NCI-H1092 treated with DMSO at 0.1 percent for 48 hours (cell line): ENCODE results near the gene H2BK1.
A peak's percentile ranks its signal among the peaks of the same experiment; 100 is the strongest.

Experiments
- DNase-seq: peaks from one replicate; lab custom pipeline; 2025; lab: John Stamatoyannopoulos, UW

Gene H2BK1

DNA sequence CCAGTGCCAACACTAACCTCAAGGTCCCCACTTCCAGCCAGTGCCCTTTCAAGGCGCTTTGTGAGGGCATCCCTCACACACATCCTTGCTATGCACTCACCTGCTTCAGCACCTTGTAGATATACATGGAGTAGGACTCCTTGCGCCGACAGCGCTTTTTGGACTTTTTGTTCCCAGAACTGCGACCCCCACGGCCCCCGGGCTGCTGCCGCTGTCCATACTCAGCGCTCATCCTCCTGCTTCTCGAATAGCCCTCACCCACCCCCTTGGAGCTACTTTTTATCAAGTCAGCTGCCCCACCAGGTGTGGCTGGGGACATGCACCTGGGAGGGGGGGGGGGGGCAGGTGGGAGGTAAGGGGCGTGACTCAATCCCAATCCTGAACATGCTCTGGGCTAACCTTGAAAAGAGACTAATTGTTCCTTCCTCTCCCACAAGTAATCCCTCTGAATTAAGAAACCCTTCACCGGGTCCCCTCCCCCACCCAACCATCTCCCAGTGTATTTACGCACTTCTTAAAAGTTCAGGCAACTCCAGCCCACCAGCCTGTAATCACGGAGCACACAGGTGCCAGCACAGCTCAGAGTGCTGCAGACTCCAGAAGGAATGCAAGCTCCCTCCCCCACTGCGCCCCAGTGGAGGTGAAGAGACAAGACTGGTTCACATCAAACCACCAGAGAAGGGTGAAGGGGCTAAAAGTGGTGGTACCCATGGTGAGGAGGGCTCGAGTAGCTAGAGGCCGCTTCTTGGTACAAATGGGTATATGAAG is at the start of gene H2BK1:
Gene H2BK1, minus strand, starts transcription at position 402 of the 768 bp plus-strand sequence. Its CDS starts 170 bp downstream, at position 232.
- DNase-seq: no peak

DNA sequence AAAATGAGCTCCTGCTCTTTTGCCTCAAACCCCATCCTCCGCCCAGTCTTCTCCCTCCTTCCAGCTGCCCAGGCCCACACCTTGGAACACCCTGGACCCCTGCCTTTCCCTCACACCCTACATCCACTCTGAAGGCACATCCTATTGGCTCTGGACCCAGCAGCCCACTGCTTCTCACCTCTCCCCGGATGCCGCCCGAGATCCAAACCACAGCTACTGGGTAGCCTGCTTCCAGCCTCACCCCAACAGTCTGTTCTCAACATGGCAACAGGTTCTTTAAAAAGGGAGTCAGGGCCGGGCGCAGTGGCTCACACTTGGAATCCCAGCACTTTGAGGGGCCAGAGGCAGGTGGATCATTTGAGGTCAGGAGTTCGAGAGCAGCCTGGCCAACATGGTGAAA is 47.7 kb upstream of the H2BK1 start:
- DNase-seq: no peak

DNA sequence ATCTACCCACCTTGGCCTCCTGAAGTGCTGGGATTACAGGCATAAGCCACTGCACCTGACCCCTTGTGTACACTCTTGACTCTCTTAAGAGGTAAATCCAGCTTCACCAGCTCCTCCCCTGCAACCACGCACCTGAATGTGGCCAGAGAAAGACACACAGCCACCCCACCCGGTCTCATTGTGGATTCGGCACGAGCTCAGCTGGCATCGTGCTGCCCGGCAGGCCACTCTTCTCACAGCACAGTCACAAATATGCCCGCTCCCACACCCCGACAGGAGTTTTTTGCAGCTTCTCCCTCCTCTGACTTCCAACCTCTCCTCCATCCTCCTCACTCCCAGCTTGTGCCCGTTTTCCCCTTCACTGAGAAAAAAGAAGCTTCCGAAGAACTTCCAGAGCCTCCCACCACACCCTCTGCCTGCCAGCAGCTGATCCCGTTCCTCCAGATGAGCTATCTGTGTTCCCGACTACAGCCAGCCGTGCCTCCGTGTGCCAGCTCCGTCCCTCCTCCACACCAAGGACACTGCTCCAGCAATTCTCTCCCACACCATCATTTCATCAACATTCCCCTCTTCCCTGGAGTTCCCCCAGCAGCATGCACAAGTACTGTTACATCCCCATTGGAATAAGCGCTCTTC is 46.2 kb upstream of the H2BK1 start:
- no peak for DNase-seq

DNA sequence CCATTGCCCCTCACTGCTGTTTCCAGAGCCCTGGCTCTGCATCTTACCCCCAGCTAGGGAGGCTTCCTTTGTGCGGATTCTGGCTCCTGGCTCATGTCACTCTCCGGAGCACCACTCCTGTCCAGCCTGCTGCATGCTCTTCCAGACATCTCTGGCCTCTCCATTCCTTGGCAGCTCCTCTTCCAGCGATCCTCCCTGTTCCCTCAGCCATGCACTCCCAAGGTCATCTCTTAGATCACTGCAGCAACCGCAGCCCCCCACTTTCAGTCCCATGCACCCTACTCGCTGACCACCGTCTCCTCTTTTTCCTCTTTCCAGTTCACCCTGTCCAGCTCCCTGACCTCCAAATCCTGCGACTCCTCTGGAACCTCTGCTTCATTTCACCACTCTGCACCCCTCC is 45.1 kb upstream of the H2BK1 start:
- DNase-seq: no peak

DNA sequence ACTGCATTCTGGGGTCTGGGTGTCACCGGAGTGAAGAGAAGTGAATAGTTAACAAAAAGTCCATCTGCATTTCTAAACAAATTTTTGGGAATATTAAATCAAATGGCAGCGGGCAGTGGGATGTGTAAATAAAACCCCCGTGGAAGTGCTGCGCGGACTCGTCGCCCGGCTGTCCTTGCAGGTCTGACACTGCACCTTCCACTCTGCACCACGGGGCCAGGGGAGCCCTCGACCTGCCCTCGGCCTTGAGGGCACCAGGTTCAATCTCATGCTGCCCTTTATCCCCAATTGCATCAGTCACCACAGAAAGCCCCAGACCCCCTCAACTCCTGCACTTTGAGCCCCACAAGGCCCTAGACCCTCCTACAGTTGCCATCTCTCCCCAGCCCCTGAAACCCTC is 44.6 kb upstream of the H2BK1 start:
- DNase-seq: no peak

DNA sequence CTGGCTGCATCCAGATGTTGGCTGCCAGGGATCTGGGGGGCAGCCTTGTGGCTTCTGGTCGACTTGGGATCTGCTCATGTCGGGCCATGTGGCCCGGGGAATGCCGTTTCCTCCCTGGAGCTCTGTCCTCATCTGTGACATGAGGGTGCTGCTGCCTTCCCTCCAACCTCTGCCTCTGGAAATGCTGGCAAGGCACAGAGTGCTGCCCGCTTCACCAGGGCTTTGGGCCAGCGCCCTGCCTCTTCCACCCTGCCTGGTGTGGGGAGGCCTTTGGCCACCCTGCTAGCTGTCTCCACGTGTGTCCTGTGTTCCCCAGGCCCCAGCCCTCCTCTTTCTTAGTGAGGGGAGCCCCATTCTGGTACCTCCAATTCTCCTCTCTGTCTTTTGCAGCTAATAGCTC is 44.0 kb upstream of the H2BK1 start:
- no peak for DNase-seq

DNA sequence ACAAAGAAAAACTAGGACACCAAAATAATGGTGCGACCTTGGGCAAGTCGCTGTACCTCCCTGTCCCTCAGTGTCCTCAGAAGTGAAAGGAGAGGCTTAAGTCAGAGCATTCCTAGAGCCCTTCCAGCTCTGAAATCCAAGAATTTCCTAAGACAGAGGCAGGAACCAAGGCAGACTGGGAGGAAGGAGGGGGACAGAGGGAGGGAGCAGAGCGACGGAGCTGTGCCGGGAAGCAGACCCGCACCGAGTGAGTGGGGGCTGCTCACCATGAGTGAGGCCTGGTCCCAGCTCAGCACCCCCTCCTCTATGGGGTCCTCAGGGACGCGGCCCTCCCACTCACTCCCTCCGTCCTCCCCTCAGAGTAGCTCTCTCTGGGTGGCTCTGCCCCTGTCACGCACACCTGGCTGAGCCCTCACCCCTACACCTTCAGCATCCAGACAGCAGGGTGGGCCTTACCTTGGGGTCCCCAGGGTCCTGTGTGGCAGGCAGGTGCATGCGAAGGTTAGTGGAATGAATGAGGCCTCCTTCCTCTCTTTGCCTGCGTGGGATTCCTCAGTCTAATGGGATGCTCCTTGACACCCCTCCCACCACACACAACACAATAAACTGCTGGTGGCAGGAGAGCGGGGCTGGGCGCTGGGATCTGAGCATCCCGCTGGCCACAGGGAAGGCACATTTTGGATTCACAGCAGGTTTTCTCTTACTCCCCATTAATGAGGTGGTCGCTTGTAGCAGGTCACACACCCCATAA is 42.8 kb upstream of the H2BK1 start:
- DNase-seq: no peak

DNA sequence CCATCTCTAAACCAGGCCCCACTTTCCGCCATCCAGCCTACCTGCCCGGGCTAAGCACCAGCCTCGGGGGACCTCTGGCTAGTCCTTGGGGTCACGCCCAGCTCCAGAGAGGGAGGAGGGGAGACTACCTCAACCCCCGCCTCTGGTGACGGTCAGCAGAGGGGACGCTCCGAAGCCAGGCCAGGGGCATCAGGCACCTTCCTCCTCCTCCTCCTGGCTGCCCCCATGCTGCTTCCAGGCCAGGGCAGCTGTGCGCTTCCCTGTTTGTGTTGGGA is 42.2 kb upstream of the H2BK1 start:
- no peak for DNase-seq

DNA sequence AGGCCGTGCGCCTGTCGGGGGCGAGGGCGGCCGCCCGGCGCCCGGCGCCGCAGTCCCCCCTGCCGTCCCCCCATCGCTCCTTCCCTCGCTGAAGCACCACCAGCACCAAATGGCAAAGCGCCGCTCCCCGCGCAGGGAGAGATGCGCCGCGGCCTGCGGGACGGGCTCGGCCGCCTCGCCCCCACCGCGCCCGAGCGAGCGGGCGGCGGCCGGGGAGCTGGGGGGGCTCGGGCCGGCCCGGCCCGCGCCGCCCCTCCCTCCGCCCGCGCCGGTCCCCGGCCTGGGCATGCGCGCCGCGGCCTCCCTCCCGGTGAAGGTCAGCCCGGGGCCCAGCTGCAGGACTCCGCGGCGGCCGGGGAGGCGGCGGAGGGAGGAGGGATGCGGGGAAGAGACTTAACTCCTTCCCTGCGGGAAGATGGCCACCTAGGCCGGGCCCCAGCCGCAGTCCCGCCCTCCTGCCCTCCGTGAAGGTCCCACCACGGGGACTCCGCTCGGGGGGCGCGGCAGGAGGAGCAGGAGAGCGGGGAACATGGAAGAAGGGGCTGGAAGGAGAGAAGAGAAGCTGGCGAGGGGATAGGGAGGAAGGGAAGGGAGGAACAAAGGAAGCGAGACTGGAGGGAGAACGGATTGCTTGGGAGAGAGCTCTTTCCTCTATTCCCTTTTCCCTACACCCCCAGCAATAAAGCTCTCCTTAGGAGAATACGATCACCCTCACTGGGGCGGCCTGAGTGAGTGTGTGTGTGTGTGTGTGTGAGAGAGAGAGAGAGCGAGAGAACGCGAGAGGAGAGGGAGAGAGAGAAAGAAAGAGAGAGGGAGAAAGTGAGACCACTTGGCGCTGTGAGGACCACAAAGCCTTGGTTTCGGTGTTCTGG is 41.6 kb upstream of the H2BK1 start:
- DNase-seq: peak; percentile 65

DNA sequence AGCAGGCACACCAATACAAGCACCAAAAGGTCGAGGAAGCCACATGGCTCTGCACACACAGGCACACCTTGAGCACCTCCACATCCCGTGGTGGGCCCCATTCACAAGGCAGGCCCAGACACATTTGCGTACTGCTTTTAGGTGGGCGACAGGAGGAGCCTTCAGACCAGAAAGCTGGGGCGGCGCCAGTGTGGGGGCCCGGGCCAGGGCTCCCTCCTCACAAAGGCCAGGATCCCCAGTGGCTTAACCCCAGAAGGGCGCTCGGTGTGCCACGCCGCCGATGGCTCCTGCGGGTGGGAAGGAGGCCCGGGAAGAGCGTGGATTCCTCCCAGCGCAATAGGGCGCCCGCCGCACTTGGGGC is 41.0 kb upstream of the H2BK1 start:
- DNase-seq: no peak

DNA sequence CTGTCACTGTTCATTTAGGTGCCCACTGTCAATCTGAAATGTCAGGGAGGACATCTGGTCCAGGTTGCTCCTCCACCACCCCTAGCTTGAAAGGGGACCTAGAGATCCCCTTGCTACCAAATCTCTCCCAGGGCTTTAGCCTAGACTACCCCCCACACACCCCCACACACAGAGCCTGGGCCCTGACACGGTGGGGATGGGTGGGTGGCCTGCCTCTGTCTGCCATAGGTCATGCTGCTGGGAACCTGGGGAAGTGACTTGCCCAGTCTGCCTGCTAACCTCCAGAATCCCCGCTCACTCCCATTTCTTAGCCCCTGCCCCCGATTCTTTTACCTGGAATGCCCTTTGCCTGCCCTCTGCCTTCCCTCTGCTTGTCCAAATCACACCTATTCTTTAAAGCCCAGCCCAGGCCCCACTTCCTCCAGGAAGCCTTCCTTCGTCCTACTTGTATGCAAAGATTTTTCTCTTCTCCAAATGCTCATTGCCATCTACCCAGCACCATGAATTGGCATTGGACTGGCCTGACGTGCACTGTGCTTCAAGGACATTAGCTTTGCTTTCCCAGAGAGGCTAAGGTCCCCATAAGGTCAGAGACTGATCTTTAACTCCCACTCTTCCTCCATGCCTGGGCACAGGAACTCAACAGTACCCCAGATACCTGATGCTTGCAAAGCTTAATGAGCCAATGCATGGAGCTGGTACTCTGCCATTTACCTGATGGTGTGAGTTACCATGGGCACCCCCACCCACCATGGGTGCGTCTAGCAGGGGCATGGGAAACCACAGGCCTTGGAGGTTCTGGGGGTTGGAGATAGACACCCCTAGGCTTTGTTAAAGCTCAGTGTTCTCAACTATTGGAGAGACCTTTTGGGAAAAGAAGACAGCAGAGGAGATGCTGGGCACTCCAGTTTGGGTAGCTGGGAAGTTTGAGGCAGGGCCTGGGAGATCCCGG is 40.2 kb upstream of the H2BK1 start:
- DNase-seq: no peak

DNA sequence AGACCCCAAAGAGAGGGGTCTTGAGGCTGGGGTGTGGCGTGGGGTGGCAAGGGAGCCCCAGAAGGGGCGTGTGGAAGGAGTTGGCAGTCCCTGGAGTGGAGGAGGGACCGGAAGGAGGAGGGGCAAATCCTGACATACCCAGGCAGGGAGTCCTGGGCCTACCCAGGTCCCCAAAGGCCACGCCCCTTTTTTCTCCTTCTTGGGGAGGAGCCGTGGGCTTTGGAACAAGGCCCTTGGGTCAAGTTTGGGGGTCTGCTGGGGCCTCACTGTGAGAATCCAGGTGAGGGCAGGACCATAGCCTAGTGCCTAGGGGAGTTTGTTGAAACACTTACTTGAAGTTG is 39.4 kb upstream of the H2BK1 start:
- no peak for DNase-seq

DNA sequence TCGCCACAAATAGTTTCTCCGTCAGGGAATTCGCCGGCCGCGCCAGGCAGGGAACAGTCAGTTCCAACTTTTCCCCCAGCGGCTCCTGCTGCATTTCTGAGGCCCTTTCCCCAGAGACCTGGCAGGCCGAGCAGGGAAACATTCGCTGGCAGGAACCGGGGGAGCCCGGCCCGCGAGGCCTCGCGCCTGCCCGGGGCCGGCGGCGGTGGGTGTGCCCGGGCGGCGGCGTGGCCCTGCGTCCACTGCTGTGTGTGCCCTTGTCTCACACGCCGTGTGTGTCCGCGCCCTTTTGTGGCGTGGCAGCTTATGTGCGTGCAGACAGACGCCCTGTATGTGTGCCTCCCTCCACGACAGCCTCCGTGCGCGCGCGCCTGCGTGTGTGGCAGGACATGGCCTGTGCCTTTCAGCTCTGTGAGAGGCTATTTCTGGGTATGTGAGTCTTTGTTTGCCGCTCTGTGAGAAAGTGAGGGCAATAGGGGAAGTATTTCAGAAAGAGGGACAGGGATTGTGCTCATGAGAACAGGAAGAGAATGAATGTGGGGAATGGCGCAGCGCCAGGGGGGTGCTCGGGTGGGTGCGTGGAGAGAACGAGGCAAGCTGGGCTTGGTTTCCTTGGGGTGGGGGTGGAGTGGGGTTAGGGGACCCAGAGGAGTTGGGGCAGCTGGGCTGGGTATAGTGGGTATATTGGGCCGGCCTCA is 38.9 kb upstream of the H2BK1 start:
- peak; percentile 12 for DNase-seq

DNA sequence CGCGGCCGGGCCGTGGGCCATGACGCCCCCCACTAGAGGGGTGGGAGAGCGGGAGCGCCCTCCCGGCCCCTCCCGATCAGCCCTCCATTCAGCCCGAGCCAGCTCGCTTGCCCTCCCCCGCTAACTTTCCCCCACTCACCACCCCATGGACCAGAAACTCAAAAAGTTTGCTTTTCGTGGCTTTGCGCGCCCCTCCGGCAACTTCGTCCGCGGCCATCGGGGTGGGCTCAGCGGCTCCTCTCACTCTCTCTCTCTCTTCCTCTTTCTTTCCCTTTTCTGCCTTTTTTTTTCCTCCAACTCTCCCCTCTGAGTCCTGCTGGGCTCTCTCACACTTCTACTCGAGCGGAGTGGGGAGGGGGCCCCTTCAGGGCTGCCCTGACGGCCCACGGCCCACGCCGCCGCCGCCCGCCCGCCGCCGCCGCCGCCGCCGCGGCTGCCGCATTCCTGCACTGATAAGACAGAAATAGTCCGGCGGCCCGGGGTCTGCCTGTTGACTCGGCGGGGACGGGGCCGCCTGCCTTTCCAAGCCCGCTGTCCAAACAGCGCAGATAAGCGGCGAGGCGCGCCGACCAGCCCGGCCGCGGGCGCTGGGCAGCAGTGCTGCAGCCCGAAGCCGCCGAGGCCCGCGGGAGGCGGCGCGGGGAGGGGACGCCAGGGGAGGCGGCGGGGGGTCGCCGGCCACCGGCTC is 38.2 kb upstream of the H2BK1 start, which contains the start of gene SMARCD3:
Gene SMARCD3, minus strand, starts transcription at position 349 of the 688 bp plus-strand sequence. Its CDS starts 132 bp downstream, at position 217.
- DNase-seq: peak; percentile 27

DNA sequence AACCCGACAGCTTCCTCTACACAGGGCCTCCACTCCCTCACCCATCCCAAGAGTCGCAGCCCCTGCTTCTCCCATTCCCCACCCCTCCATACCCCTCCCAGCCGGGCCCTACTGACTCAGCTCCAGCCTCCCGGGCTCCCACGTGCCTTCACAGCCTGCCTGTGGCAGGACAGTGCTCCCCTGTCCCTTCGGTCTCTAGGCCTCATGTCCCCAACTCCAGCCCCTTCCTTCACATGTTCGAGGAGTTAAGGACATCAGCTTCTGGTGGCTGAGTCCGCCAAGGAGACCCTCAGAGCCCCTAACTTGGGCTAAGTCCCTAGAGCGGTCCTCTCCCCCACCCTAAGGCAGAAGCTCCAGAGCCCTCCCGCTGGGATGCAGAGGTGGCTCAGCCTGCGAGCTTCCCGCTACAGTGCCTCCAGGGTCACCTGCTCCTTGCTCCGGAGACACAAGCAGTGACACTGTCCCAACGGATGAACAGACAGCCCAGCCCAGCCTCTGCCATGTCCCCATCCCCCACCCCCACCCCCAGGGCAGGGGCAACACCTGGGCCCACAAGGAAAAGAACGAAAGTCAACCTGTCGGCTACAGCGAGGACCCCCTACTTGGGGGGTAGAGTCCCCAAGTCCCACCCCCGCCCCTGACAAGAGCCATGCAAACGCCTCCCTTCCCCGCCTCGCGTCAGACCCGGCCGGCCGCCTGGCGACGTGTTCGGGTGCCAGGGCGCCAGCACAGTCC is 37.5 kb upstream of the H2BK1 start:
- no peak for DNase-seq

DNA sequence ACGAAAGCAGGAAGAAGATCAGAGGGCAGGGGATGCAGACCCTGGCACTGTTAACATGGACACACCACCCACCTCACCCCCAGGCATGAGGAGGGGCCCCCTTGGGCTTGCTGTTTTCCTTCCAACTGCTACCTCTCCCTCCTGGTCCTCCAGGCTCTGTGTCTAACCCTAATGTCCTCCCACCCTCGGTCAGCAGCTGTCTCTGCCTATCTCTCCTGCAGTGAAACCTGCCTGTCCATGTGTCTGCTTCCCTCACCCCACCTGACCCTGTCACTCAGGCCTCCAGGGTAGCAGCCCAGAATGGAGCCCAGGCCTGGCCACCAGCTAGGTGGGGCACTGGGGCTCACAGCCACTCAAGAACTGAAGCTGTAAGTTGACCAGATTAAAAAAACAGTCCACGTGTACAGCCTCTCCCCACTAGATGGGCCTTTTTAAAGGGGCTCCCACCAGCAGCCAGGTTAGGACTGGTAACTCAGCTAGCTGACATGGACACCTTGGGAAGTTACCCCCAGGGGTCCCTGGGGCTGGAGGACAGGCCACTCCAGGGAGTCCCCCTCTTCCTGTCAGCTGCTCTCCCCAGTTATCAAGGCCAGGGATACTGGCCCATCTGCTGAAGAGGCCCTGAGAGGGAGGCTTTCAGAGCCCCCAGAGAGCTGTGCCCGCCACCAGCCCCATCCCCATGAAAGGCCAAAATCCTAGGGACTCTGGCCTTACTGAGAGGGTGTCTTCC is 36.7 kb upstream of the H2BK1 start:
- no peak for DNase-seq

DNA sequence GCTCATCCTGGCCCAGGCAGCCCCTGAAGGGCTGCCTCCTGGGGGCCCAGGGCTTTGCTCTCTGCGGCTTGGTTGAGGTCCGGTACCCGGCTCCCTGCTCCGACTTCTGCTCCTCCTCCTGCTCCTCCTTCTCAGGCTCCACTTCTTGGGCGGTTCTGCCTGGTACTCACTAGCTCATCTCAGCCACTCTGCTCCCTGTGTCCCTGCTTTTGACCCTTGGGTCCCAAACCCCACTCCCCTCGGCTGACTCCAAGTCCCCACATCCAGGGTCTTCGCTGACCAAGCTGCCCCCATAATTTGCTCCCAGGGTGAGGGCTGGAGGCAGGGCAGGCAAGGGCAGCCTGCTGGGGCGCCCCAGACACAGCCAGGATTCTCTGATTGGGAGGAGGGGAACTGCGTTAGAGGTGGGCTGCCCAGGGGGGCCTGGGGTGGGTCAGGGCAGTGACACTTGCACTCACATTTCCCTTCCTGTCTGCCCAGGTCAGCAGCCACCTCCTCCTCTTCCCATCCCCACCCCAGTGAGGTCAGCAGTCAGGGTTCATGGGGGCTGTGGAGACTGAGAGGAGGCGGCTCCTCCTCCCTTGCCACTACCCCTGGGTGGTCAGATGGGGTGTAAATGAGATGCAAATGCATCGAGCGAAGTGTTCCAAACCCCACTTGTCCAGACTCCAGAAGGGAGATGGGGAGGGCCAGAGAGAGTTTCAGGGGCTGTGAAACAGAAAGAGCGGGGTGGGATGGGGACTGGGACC is 36.0 kb upstream of the H2BK1 start:
- DNase-seq: no peak
